C4-2B (cell line): ENCODE results near the gene RPH3AL.

Experiments
- H3K27ac ChIP-seq: fragments of 450-650 bp; 2 replicates; pipeline ENCODE4 v1.5.1; 2017
- CTCF ChIP-seq: fragments of 450-650 bp; conservative IDR thresholded peaks from 2 replicates; pipeline ENCODE4 v1.5.1; 2017; ENCODE audit warnings: mild to moderate bottlenecking
- ZFX ChIP-seq: fragments of 450-650 bp; IDR thresholded peaks from 2 replicates; pipeline ENCODE4 v1.6.1; 2017

Gene RPH3AL

GRCh38 chr17:179781-180380 lies 172.7 kb downstream of the RPH3AL start:
- H3K27ac ChIP-seq = no peak overlapping the region
- TF ChIP-seq CTCF (no peak), ZFX (no peak)

- TF ChIP-seq CTCF = no peak
- H3K27ac ChIP-seq = no peak overlapping the region
These were observed 173.6 kb downstream of the RPH3AL start for GRCh38 chr17:179066-179432.

GRCh38 chr17:178292-179065 lies 174.1 kb downstream of the RPH3AL start:
- no peak for TF ChIP-seq CTCF
- no peak for TF ChIP-seq ZFX
- no peak overlapping the region for H3K27ac ChIP-seq

GRCh38 chr17:177762-178161 lies 174.8 kb downstream of the RPH3AL start:
- H3K27ac ChIP-seq = no peak overlapping the region
- TF ChIP-seq CTCF (no peak), ZFX (no peak)

GRCh38 chr17:177155-177554 lies 175.5 kb downstream of the RPH3AL start:
- H3K27ac ChIP-seq = no peak overlapping the region
- TF ChIP-seq CTCF (no peak), ZFX (no peak)

- TF ChIP-seq ZFX (no peak), CTCF (no peak)
- H3K27ac ChIP-seq = no peak overlapping the region
These were observed 179.3 kb downstream of the RPH3AL start for GRCh38 chr17:173166-173911.

GRCh38 chr17:172401-172800 lies 180.2 kb downstream of the RPH3AL start:
- TF ChIP-seq CTCF (no peak), ZFX (no peak)
- H3K27ac ChIP-seq = no peak overlapping the region
